ENCODE measurements around the gene LARGE1.

LARGE1 gene

DNA sequence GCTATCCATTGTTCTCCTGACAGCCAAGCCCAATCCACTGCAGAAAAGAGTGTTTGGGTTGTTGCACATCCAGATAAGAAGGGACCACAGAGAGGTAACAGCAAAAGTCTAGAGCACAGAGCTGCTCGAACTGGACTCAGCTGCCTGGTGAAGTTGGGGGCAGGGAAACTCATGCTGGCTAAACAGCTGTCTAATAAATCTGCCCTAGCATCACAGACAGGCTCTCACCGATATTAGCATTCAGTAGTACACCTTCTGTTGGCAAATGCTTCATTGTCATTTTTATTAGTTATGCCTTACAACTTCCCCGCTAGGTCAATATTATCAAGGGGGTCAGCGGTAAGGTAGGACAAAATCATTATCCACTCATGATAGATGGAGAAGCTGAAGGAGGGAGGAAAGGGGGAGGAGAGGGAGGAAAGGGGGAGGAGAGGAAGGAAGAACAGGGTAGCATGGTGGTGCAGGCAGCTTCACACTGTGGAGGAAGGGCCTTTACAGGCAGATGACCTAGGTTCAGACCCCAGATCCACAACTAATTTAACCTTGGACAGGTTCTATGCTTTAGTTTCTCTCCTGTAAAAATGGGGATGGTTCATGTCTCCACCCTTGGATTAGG lies 102.7 kb downstream of the LARGE1 start:
- TF ChIP-seq CTCF (IDR thresholded peaks at IDR 0.05; ENCODE audit: insufficient read depth, low read depth, low read length, missing control alignments) = no peak
- H3K4me3 ChIP-seq (ENCODE audit: low read length) = no peak overlapping the region
- DNase-seq (ENCODE audit: low read depth) = no peak

- TF ChIP-seq CTCF (IDR thresholded peaks at IDR 0.05; ENCODE audit: insufficient read depth, low read depth, low read length, missing control alignments) = no peak
- no peak for DNase-seq (ENCODE audit: low read depth)
- no peak overlapping the region for H3K4me3 ChIP-seq (ENCODE audit: low read length)
These were observed 107.8 kb downstream of the LARGE1 start for GRCh38 chr22:33812360-33812977.

- no peak for DNase-seq (ENCODE audit: low read depth)
- H3K4me3 ChIP-seq (ENCODE audit: low read length) = no peak overlapping the region
- TF ChIP-seq CTCF (IDR thresholded peaks at IDR 0.05; ENCODE audit: insufficient read depth, low read depth, low read length, missing control alignments) = no peak
These were observed 108.6 kb downstream of the LARGE1 start for GRCh38 chr22:33811686-33812085.

GRCh38 chr22:33811208-33811607 lies 109.1 kb downstream of the LARGE1 start:
- TF ChIP-seq CTCF (IDR thresholded peaks at IDR 0.05; ENCODE audit: insufficient read depth, low read depth, low read length, missing control alignments) = no peak
- H3K4me3 ChIP-seq (ENCODE audit: low read length) = no peak overlapping the region
- DNase-seq (ENCODE audit: low read depth) = no peak

DNA sequence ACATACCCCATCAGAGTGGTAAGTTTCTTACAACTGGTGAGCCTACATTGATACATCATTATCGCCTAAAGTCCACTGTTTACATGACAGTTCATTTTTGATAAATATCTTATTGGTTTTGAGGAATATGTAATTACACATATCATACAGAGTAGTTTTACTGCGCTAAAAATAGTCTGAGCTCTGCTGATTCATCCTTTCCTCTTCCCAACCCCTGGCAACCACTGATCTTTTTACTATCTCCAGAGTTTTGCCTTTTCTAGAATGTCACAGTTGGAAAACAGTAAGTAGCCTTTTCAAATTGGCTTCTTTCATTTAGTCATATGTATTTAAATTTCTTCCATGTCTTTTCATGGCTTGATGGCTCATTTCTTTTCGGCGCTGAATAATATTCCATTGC lies 112.8 kb downstream of the LARGE1 start:
- no peak for DNase-seq (ENCODE audit: low read depth)
- H3K4me3 ChIP-seq (ENCODE audit: low read length) = no peak overlapping the region
- no peak for TF ChIP-seq CTCF (IDR thresholded peaks at IDR 0.05; ENCODE audit: insufficient read depth, low read depth, low read length, missing control alignments)

- no peak for DNase-seq (ENCODE audit: low read depth)
- no peak for TF ChIP-seq CTCF (IDR thresholded peaks at IDR 0.05; ENCODE audit: insufficient read depth, low read depth, low read length, missing control alignments)
- H3K4me3 ChIP-seq (ENCODE audit: low read length) = no peak overlapping the region
These were observed 114.1 kb downstream of the LARGE1 start for GRCh38 chr22:33806191-33806590.

Measured in epithelial cell of esophagus (primary cell).